HEK293 (cell line): ENCODE results near the gene ABHD15.

Source experiments
- CTCF ChIA-PET: fragments of 350-600 bp; formaldehyde crosslinking; extraction: SDS; loops from one replicate; lab custom pipeline; 2021; ENCODE audit warnings: antibody characterized with exemption; lab: Yijun Ruan, JAX
- POLR2A ChIA-PET: fragments of 300-600 bp; formaldehyde crosslinking; extraction: SDS; loops from one replicate; lab custom pipeline; 2020; ENCODE audit warnings: antibody characterized with exemption, inconsistent platforms; lab: Yijun Ruan, JAX
- H3K27ac ChIP-seq: fragments of 200-500 bp; sonication (Bioruptor generic); 2 replicates; pipeline ENCODE4 v1.5.1; 2014; ENCODE audit warnings: low read depth, low read length, control low read depth, inconsistent platforms; ENCODE audit errors: extremely low read depth
- H3K36me3 ChIP-seq, 2 experiments: fragments of 200-500 bp in 1 of 2; sonication (Bioruptor generic) in 1 of 2; 1 replicate in 1 of 2; 2 replicates in 1 of 2; pipeline ENCODE4 v1.5.1; 2014 to 2017; ENCODE audit warnings: inconsistent platforms in 2 of 2, low read length in 2 of 2; ENCODE audit not compliant: control insufficient read depth in 2 of 2, insufficient read depth in 1 of 2
- H3K4me1 ChIP-seq: fragments of 200-500 bp; sonication (Bioruptor generic); 2 replicates; pipeline ENCODE4 v1.5.1; 2014; ENCODE audit warnings: mild to moderate bottlenecking, low read length, inconsistent platforms; ENCODE audit not compliant: control insufficient read depth, insufficient read depth
- H3K4me3 ChIP-seq: 2 replicates; pipeline ENCODE4 v1.5.1; 2011; ENCODE audit warnings: low read depth, mild to moderate bottlenecking, control low read depth, low read length, moderate library complexity
- H3K9me3 ChIP-seq: fragments of 200-500 bp; sonication (Bioruptor generic); 2 replicates; pipeline ENCODE4 v1.5.1; 2014; ENCODE audit warnings: low read depth, low read length, inconsistent platforms; ENCODE audit not compliant: control insufficient read depth, insufficient read depth
- GLIS2 ChIP-seq: fragments of 450-650 bp; formaldehyde crosslinking; IDR thresholded peaks from 2 replicates; pipeline ENCODE4 v1.5.1; 2016; ENCODE audit warnings: missing biosample characterization, missing genetic modification characterization
- IKZF3 ChIP-seq: fragments of 450-650 bp; IDR thresholded peaks from 2 replicates; pipeline ENCODE4 v1.5.0; 2018; ENCODE audit warnings: missing biosample characterization, mild to moderate bottlenecking, missing genetic modification characterization, moderate library complexity
- SETDB1 ChIP-seq: IDR thresholded peaks from one replicate; pipeline ENCODE4 v1.6.1; 2017; ENCODE audit warnings: mild to moderate bottlenecking, low read length, moderate library complexity, mixed read lengths; ENCODE audit not compliant: insufficient read length
- ZBTB49 ChIP-seq: fragments of 450-650 bp; formaldehyde crosslinking; IDR thresholded peaks from 2 replicates; pipeline ENCODE4 v1.5.1; 2016; ENCODE audit warnings: missing biosample characterization, missing genetic modification characterization, low read depth
- ZEB2 ChIP-seq: fragments of 450-650 bp; formaldehyde crosslinking; IDR thresholded peaks from 2 replicates; pipeline ENCODE4 v1.5.1; 2016; ENCODE audit warnings: missing biosample characterization, missing genetic modification characterization
- ZNF112 ChIP-seq: fragments of 450-650 bp; formaldehyde crosslinking; IDR thresholded peaks from 2 replicates; pipeline ENCODE4 v1.5.0; 2017; ENCODE audit warnings: missing biosample characterization, missing genetic modification characterization
- ZNF146 ChIP-seq: fragments of 450-650 bp; formaldehyde crosslinking; IDR thresholded peaks from 2 replicates; pipeline ENCODE4 v1.5.1; 2016; ENCODE audit warnings: missing biosample characterization, missing genetic modification characterization
- ZNF16 ChIP-seq: fragments of 450-650 bp; formaldehyde crosslinking; IDR thresholded peaks from 2 replicates; pipeline ENCODE4 v1.5.1; 2016; ENCODE audit warnings: low read depth, missing biosample characterization, missing genetic modification characterization
- ZNF202 ChIP-seq: fragments of 450-650 bp; formaldehyde crosslinking; IDR thresholded peaks from 2 replicates; pipeline ENCODE4 v1.5.1; 2016; ENCODE audit warnings: missing biosample characterization, missing genetic modification characterization, borderline replicate concordance
- ZNF211 ChIP-seq: fragments of 450-650 bp; formaldehyde crosslinking; IDR thresholded peaks from 2 replicates; pipeline ENCODE4 v1.5.1; 2016; ENCODE audit warnings: low read depth, missing biosample characterization, missing genetic modification characterization
- ZNF221 ChIP-seq: fragments of 450-650 bp; formaldehyde crosslinking; IDR thresholded peaks from 2 replicates; pipeline ENCODE4 v1.5.1; 2017; ENCODE audit warnings: missing biosample characterization, missing genetic modification characterization, borderline replicate concordance
- ZNF24 ChIP-seq: fragments of 450-650 bp; formaldehyde crosslinking; IDR thresholded peaks from 2 replicates; pipeline ENCODE4 v1.5.1; 2016; ENCODE audit warnings: missing biosample characterization, missing genetic modification characterization
- ZNF274 ChIP-seq, 2 experiments: fragments of 200-500 bp in 1 of 2; fragments of 450-650 bp in 1 of 2; sonication (Bioruptor generic) in 1 of 2; formaldehyde crosslinking in 1 of 2; IDR thresholded peaks; 2 replicates each; pipeline versions ENCODE4 v1.5.1 to v1.6.1; 2014 to 2016; ENCODE audit warnings: borderline replicate concordance in 1 of 2, inconsistent platforms in 1 of 2, low read length in 1 of 2, missing biosample characterization in 1 of 2, missing genetic modification characterization in 1 of 2
- ZNF350 ChIP-seq: fragments of 450-650 bp; formaldehyde crosslinking; IDR thresholded peaks from 2 replicates; pipeline ENCODE4 v1.5.0; 2017; ENCODE audit warnings: missing biosample characterization, mild to moderate bottlenecking, missing genetic modification characterization
- ZNF433 ChIP-seq: fragments of 450-650 bp; formaldehyde crosslinking; IDR thresholded peaks from 2 replicates; pipeline ENCODE4 v1.5.1; 2016; ENCODE audit warnings: missing biosample characterization, missing genetic modification characterization, low read depth
- ZNF513 ChIP-seq: fragments of 450-650 bp; IDR thresholded peaks from 2 replicates; pipeline ENCODE4 v1.5.1; 2018; ENCODE audit warnings: missing biosample characterization, missing genetic modification characterization
- ZNF521 ChIP-seq: fragments of 450-650 bp; formaldehyde crosslinking; IDR thresholded peaks from 2 replicates; pipeline ENCODE4 v1.5.1; 2017; ENCODE audit warnings: missing biosample characterization, mild to moderate bottlenecking, missing genetic modification characterization
- ZNF529 ChIP-seq: fragments of 450-650 bp; formaldehyde crosslinking; IDR thresholded peaks from 2 replicates; pipeline ENCODE4 v1.5.1; 2017; ENCODE audit warnings: missing genetic modification characterization, missing biosample characterization; ENCODE audit not compliant: insufficient replicate concordance
- ZNF544 ChIP-seq: fragments of 450-650 bp; formaldehyde crosslinking; IDR thresholded peaks from 2 replicates; pipeline ENCODE4 v1.5.0; 2017; ENCODE audit warnings: missing biosample characterization, missing genetic modification characterization
- ZNF561 ChIP-seq: fragments of 450-650 bp; IDR thresholded peaks from 2 replicates; pipeline ENCODE4 v1.5.1; 2018; ENCODE audit warnings: missing biosample characterization, missing genetic modification characterization, borderline replicate concordance
- ZNF571 ChIP-seq: fragments of 450-650 bp; formaldehyde crosslinking; IDR thresholded peaks from 2 replicates; pipeline ENCODE4 v1.5.0; 2017; ENCODE audit warnings: missing biosample characterization, missing genetic modification characterization
- ZNF626 ChIP-seq: fragments of 450-650 bp; sonication (Bioruptor Pico); formaldehyde crosslinking; IDR thresholded peaks from 2 replicates; pipeline ENCODE4 v1.5.1; 2018; ENCODE audit warnings: missing biosample characterization, missing genetic modification characterization, inconsistent platforms
- ZNF658 ChIP-seq: fragments of 450-650 bp; formaldehyde crosslinking; IDR thresholded peaks from 2 replicates; pipeline ENCODE4; 2016; ENCODE audit warnings: missing biosample characterization, missing genetic modification characterization
- ZNF701 ChIP-seq: fragments of 450-650 bp; formaldehyde crosslinking; IDR thresholded peaks from 2 replicates; pipeline ENCODE4 v1.5.1; 2016; ENCODE audit warnings: missing biosample characterization, missing genetic modification characterization
- ZSCAN30 ChIP-seq: fragments of 450-650 bp; IDR thresholded peaks from 2 replicates; pipeline ENCODE4 v1.5.1; 2018; ENCODE audit warnings: missing biosample characterization, mild to moderate bottlenecking, missing genetic modification characterization, moderate library complexity

ABHD15 gene

GRCh38 chr17:29612094-29612403 lies 45.2 kb upstream of the ABHD15 start (continued):
- TF ChIP-seq ZNF521 (tag by site-specific recombination) = no peak
- no peak for TF ChIP-seq SETDB1
- TF ChIP-seq ZNF274 (IDR thresholded peaks at IDR 0.05; ENCODE audit: low read length) = no peak
- TF ChIP-seq ZNF274 (tag by site-specific recombination; IDR thresholded peaks at IDR 0.05; ENCODE audit: borderline replicate concordance) = no peak
- no peak for TF ChIP-seq ZBTB49

- H3K27ac ChIP-seq = no peak overlapping the region
- no peaks in the 10 kb centered on the region for H3K9me3 ChIP-seq
- H3K4me3 ChIP-seq = no peak overlapping the region
- POLR2A ChIA-PET = no interaction called here
- no peaks in the 10 kb centered on the region for H3K4me1 ChIP-seq
- TF ChIP-seq ZNF544 = no peak
- TF ChIP-seq ZNF16 = no peak
- TF ChIP-seq ZNF221 = no peak
- no peak for TF ChIP-seq ZNF571 (tag by site-specific recombination)
- TF ChIP-seq, all 188 proteins: peak for 0
- peaks cover 0 to 45% of the 10 kb centered on the region in 2 experiments; a peak in 1 of 3 replicates for H3K36me3 ChIP-seq
- CTCF ChIA-PET = interaction anchor here (0.5 kb wide), 1 partner anchor 251 kb away, joined by 3 read pairs; no protein-coding TSS in a partner anchor
These were observed 44.7 kb upstream of the ABHD15 start for GRCh38 chr17:29611351-29612093.

- H3K9me3 ChIP-seq = no peaks in the 10 kb centered on the region
- 0 out of 2 replicates have a peak, but pooled peaks have one; percentile 37 for TF ChIP-seq ZNF24
- TF ChIP-seq ZNF561 (tag by site-specific recombination) = no peak
- no peak for TF ChIP-seq ZNF202 (tag by site-specific recombination)
- ChIA-PET POLR2A (no interaction called here), CTCF (no interaction called here)
- H3K4me3 ChIP-seq = no peak overlapping the region
- H3K4me1 ChIP-seq = no peaks in the 10 kb centered on the region
- peaks cover 0 to 45% of the 10 kb centered on the region in 2 experiments; a peak in 1 of 3 replicates for H3K36me3 ChIP-seq
- no peak overlapping the region for H3K27ac ChIP-seq
These were observed 43.6 kb upstream of the ABHD15 start for GRCh38 chr17:29610395-29610794.

- POLR2A ChIA-PET = no interaction called here
These were observed 42.1 kb upstream of the ABHD15 start for GRCh38 chr17:29608986-29609385.

GRCh38 chr17:29607557-29608195 lies 40.8 kb upstream of the ABHD15 start:
- ChIA-PET POLR2A (no interaction called here), CTCF (interaction anchor here (2.0 kb wide), 1 partner anchor 16 kb away, joined by 10 read pairs; the partner anchor contains the start of gene ANKRD13B)
- Histone ChIP-seq H3K4me1 (no peaks in the 10 kb centered on the region), H3K9me3 (no peaks in the 10 kb centered on the region), H3K36me3 (peaks cover 0 to 24% of the 10 kb centered on the region in 2 experiments; a peak in 2 of 3 replicates), H3K4me3 (no peak overlapping the region), H3K27ac (no peak overlapping the region)
- no peak for TF ChIP-seq GLIS2 (tag by site-specific recombination)
- no peak for TF ChIP-seq ZNF350
- no peak for TF ChIP-seq ZNF626 (tag by site-specific recombination)
- TF ChIP-seq ZNF112 (tag by site-specific recombination) = no peak
- no peak for TF ChIP-seq ZNF701 (tag by site-specific recombination)
- no peak for TF ChIP-seq IKZF3
- no peak for TF ChIP-seq ZNF513 (tag by site-specific recombination)
- no peak for TF ChIP-seq ZNF146 (tag by site-specific recombination)
- TF ChIP-seq ZNF529 (tag by site-specific recombination) = no peak
- no peak for TF ChIP-seq ZEB2

More at GRCh38 chr17:29608986-29609385, 42.1 kb upstream of the ABHD15 start:
- H3K36me3 ChIP-seq = peaks cover 0 to 35% of the 10 kb centered on the region in 2 experiments; a peak in 1 of 3 replicates
- no peaks in the 10 kb centered on the region for H3K4me1 ChIP-seq
- TF ChIP-seq ZNF211 (tag by site-specific recombination) (no peak), ZNF433 (no peak), ZSCAN30 (no peak), ZNF658 (no peak)
- no peaks in the 10 kb centered on the region for H3K9me3 ChIP-seq
- CTCF ChIA-PET = interaction anchor here (2.0 kb wide), 1 partner anchor 17 kb away, joined by 10 read pairs; the partner anchor contains the start of gene ANKRD13B
- no peak overlapping the region for H3K4me3 ChIP-seq
- no peak overlapping the region for H3K27ac ChIP-seq
